Upper lobe of left lung (tissue), 4 donors: ENCODE results near the gene TBC1D1.

Experiments used
- POLR2A ChIP-seq, 4 donors: fragments of 450-650 bp; IDR thresholded peaks; one replicate each; pipeline ENCODE4 v1.5.1; 2016 to 2017; ENCODE audit warnings: antibody characterized with exemption in 4 of 4, mild to moderate bottlenecking in 2 of 4
- TF ChIP-seq, protein P1 (sequence below), 6 experiments: fragments of 450-650 bp in 4 of 6; fragments of 200-600 bp in 2 of 6; sonication (generic) in 2 of 6; IDR thresholded peaks; one replicate each; pipeline ENCODE4 v1.5.1; 2016 to 2019; ENCODE audit warnings: antibody characterized with exemption in 6 of 6

DNA sequence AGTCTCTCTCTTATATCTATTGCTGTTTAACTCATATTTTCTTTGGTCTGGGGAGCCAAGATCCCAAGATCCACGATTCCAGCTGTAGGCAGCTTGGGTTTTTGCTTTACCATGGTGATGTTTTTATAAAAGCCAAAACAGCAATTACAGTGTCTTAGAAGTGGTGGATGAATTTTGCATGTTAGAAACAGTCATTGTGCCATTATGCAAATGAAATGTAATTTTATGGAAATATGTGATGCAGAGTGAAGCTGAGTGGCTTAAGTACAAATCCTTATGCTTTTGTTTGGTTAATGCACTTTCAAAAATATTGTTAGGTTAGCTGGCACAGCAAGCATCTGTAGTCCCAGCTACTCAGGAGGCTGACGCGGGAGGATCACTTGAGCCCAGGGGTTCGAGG is 36.5 kb downstream of the TBC1D1 start:
- no peak for TF ChIP-seq POLR2A (IDR thresholded peaks at IDR 0.05)
- TF ChIP-seq, protein P1, sequence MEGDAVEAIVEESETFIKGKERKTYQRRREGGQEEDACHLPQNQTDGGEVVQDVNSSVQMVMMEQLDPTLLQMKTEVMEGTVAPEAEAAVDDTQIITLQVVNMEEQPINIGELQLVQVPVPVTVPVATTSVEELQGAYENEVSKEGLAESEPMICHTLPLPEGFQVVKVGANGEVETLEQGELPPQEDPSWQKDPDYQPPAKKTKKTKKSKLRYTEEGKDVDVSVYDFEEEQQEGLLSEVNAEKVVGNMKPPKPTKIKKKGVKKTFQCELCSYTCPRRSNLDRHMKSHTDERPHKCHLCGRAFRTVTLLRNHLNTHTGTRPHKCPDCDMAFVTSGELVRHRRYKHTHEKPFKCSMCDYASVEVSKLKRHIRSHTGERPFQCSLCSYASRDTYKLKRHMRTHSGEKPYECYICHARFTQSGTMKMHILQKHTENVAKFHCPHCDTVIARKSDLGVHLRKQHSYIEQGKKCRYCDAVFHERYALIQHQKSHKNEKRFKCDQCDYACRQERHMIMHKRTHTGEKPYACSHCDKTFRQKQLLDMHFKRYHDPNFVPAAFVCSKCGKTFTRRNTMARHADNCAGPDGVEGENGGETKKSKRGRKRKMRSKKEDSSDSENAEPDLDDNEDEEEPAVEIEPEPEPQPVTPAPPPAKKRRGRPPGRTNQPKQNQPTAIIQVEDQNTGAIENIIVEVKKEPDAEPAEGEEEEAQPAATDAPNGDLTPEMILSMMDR (IDR thresholded peaks at IDR 0.05), result no peak
